LNCAP (cell line): ENCODE data around the gene HHLA2.

Experiments used
- CTCF ChIP-seq: fragments of 450-650 bp; IDR thresholded peaks from 2 replicates; pipeline ENCODE4 v1.5.1; 2017; ENCODE audit warnings: mild to moderate bottlenecking

Gene HHLA2

DNA sequence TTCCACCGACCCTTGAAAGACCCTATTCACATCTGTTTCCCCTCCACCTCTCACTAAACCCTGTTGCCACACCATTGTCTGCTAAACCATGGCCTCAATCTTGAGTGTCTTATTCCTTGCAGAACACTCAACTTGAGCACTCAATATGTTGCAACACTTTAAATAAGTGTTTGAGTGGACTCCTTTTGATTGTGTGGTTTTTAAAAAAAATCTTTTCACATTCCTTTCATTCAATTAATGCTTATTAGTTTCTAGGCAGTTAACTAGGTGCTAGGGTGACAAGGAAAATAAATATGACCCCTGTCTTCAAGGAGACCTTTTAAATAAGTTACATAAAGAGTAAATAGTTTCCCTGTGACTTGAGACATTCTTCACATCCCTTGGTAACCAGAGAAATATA lies 13.3 kb upstream of the HHLA2 start:
- TF ChIP-seq CTCF: no peak

- TF ChIP-seq CTCF: no peak
Observed at GRCh38 chr3:108283989-108284388, 12.4 kb upstream of the HHLA2 start.

GRCh38 chr3:108285176-108285575 lies 11.2 kb upstream of the HHLA2 start:
- no peak for TF ChIP-seq CTCF

GRCh38 chr3:108287146-108287545 lies 9.2 kb upstream of the HHLA2 start:
- no peak for TF ChIP-seq CTCF

DNA sequence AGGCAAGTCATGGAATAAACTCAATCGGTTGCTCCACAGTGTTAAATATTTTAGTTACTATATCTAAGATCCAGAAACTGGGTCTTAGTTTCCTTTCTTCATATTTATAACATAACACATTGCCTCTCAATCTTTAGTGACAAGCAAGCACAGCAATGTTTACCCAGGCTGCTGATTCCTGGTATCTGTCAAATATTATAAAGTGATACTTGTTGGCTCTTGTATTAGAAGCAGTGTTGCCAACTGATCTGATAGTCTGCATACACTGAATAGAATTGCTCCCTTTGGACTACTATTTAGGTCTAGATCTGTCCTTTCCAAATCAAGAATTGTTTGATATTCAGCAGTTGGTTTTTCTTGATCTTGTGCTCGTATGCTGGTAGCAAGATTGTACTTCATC lies 7.2 kb upstream of the HHLA2 start:
- TF ChIP-seq CTCF: no peak

GRCh38 chr3:108292450-108292849 lies 3.9 kb upstream of the HHLA2 start:
- no peak for TF ChIP-seq CTCF

DNA sequence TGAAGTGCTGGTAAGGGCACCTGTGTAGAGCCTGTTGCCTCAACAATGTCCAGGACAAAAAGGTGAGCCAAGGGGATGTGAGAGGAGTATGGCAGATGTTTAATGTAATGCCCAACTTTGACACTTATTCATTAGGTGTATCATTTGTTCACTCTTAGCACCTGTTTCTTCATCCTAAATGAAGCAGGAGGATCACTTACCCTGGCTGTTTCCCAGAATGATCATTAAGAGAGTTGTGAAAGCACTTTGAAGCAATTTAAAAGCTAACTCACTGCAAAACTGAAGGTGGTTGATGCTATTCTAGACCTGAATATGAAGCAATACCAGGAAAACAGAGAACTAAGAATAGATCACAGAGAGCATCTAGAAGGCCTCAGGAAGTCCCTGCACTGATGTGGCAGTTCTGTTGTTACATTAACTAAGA lies 3.4 kb upstream of the HHLA2 start:
- TF ChIP-seq CTCF: no peak

DNA sequence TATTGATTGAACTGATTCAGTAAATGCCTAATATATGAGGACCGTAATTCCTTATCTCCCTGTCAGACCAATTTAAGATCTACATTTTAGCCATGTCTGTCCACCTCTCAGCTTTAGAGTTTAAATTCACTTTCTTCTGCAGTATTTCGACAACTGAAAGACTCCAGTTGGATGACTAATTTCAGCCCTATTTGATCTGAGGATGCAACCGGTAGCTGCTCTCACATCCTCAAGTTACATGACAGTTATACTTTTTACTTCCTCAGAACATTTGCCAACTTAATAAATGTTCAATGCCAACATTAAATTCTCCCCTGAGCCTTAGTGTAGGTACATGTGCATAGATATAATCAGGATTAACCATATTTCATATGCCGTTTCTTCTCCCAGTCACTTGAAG lies 2.5 kb upstream of the HHLA2 start:
- no peak for TF ChIP-seq CTCF
